Peyer's patch (tissue), 4 donors: ENCODE measurements around the gene SH3PXD2B.

Source experiments
- POLR2A ChIP-seq, 2 donors: fragments of 450-650 bp; IDR thresholded peaks; one replicate each; pipeline ENCODE4 v1.5.1; 2017; ENCODE audit warnings: antibody characterized with exemption in 2 of 2, mild to moderate bottlenecking in 2 of 2, moderate library complexity in 2 of 2
- TF ChIP-seq, protein P1 (sequence below), 6 experiments: fragments of 450-650 bp in 4 of 6; fragments of 200-600 bp in 2 of 6; sonication (generic) in 1 of 6; IDR thresholded peaks; one replicate each; pipeline ENCODE4 v1.5.1; 2017 to 2019; ENCODE audit warnings: antibody characterized with exemption in 6 of 6, mild to moderate bottlenecking in 3 of 6, moderate library complexity in 1 of 6

DNA sequence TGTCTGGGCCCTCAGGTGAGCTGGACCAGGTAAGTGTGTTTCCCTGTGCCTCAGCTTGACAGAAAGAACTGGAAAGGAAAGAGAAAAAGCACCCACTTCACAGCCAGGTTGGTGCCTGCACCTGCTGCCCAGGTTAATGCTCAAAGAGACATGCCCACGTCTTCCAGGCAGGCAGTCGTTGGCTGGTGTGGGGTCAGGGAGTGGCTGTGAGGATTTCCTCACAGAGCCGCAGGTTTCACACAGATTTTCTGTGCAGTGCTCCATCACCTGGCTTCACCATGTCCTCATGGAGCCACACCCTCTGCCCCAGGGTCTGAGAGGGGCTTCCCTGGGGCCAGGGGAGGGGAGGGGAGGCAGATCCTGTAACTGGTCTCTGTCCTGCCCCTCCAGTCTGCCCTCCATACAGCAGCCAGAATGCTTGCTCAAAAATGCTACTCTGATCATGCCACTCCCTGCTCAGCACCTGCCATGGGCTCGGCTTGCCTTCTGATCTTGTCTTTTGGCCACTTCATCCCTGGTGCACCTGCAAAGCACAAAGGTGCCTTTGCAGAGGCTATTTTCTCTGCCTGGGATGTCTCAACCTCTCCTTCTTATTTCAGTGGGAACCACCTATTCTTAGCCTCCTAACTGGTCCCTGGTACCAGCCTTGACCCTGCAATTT is 88.2 kb downstream of the SH3PXD2B start:
- TF ChIP-seq, protein P1, sequence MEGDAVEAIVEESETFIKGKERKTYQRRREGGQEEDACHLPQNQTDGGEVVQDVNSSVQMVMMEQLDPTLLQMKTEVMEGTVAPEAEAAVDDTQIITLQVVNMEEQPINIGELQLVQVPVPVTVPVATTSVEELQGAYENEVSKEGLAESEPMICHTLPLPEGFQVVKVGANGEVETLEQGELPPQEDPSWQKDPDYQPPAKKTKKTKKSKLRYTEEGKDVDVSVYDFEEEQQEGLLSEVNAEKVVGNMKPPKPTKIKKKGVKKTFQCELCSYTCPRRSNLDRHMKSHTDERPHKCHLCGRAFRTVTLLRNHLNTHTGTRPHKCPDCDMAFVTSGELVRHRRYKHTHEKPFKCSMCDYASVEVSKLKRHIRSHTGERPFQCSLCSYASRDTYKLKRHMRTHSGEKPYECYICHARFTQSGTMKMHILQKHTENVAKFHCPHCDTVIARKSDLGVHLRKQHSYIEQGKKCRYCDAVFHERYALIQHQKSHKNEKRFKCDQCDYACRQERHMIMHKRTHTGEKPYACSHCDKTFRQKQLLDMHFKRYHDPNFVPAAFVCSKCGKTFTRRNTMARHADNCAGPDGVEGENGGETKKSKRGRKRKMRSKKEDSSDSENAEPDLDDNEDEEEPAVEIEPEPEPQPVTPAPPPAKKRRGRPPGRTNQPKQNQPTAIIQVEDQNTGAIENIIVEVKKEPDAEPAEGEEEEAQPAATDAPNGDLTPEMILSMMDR (IDR thresholded peaks at IDR 0.05): no peak
- TF ChIP-seq POLR2A (IDR thresholded peaks at IDR 0.05): no peak
